ENCODE results near the gene RNF32. TPM values are rescaled to one million over a fixed set of nuclear protein-coding genes. Genes with fewer than 3 reads are reported as not detected.
A peak's percentile ranks its signal among the peaks of the same experiment; 100 is the strongest.

Gene RNF32
- polyA plus RNA-seq, 6 donors from 2014 or later: 1.3 to 3.4 (median 2.8) TPM; not detected in 1

DNA sequence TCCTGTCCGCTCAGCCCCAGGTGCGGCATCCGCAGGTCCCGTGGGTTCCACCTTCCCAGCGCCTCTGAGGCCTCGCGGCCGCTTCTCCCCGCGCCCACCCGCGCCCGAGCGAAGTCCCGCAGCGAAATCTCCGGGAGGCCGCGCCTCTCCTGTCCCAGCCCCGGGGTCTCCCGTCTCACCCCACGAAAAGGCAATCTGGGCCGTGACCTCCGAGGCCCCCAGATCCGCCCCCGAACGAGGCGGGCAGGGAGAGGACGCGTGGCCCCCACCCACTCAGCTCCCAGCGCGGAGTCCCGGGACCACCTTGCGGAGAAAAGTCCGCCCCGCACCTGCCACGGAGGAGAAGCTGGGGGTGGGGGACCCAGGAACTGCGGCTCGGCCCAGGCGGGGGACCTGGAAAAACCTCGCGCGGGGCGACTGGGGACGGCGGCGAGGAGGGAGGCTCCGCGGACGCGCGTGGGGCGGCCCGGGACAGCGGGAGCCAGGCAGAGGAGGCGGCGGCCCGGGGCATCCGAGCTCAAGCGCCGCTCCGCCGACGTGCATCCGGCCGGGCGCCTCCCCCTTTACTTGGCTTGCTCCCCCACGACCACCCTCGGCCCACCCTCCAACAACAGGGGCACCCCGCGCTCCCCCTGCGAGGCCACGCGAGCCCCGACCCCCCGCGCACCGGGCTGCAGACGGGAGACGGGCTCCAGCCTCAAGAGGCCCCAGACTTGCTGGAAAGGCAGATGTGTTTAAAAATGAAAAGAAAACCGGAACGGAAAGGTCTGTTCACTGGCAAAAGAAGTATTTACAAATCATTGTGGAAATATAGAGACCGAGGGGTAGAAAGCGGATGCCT lies 33.0 kb upstream of the RNF32 start:
- H3K4me1 Mint-ChIP-seq: peaks cover 4 to 6% (median 5%) of the 10 kb centered on the region in 3 donors
- H3K27me3 Mint-ChIP-seq: peaks cover 38 to 56% (median 51%) of the 10 kb centered on the region in 3 donors
- DNase-seq: no peak
- H3K36me3 Mint-ChIP-seq: no peaks in the 10 kb centered on the region
- H3K4me3 Mint-ChIP-seq: peak overlapping the region in 7 of 8 donors; percentile 33 to 79 (median 66)
- H3K9me3 Mint-ChIP-seq: no peaks in the 10 kb centered on the region
- no peak for ATAC-seq (ENCODE audit: low read depth in 2 of 2)
- H3K27ac Mint-ChIP-seq: no peak overlapping the region

DNA sequence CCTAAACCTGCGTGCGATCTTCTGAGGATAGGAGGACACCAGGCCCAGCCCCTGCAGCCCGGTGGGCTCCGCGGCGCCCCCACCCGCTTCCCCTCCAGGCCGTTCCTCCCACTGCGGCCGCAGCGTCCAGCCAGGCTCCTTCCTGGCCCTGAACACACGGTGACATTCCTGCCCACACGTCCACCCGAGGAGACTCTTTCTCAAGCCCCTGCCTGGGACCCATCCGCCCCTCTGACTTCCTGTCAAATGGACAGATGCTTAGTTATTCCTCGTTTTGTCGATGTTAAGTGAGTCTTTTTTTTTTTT lies 32.4 kb upstream of the RNF32 start:
- Mint-ChIP-seq H3K27me3 (peaks cover 39 to 59% (median 57%) of the 10 kb centered on the region in 3 donors), H3K27ac (no peak overlapping the region), H3K36me3 (no peaks in the 10 kb centered on the region), H3K4me1 (peaks cover 4 to 6% (median 5%) of the 10 kb centered on the region in 3 donors), H3K4me3 (peak overlapping the region in 7 of 8 donors; percentile 33 to 79 (median 68)), H3K9me3 (no peaks in the 10 kb centered on the region)
- ATAC-seq (ENCODE audit: low read depth in 2 of 2) (no peak), DNase-seq (no peak)

DNA sequence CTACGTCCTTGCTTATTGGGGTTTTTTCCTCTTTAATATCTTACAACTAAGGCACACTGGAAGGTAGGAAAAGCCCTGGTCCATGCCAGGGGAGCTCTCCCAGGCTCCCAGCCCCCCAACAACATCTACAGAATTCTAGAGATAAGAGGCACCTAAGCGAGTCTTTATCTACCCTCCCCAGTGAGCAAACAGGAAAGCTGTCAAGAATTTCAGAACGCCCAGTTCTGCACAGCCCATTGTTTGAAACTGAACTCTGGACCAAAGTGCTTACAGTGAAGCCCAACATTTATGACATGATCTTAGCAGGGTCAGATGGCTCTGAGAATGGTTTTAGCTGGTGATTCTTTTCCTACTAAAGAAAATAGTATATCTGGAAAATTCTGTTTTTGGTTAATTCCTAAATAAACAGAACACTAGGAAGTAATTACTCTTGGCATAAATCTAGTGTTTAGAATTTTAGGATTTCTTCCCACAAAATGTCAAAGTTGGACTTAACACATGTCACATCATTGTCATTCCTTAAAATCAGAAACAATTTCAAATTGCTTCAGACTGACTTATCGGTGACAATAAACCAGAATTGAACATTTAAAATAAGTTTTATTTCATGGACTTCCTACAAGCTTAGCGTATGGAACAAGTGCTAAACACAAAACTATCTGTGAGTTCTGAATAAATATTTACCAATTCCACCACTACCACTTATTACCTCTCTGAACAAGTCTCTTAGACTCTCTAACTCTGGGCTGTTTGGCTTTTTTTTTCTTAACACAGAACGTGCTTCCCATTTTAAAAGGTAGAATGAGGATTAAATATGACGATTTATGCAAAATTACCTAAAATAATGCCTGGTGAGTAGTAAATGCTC lies 31.3 kb upstream of the RNF32 start:
- Mint-ChIP-seq H3K36me3 (no peaks in the 10 kb centered on the region), H3K4me3 (peak overlapping the region in 3 of 8 donors; percentile 66 to 70 (median 69)), H3K27ac (no peak overlapping the region), H3K9me3 (no peaks in the 10 kb centered on the region), H3K4me1 (peaks cover 4 to 6% (median 5%) of the 10 kb centered on the region in 3 donors), H3K27me3 (peaks cover 42 to 64% (median 63%) of the 10 kb centered on the region in 3 donors)
- ATAC-seq (ENCODE audit: low read depth in 2 of 2) (no peak), DNase-seq (no peak)

DNA sequence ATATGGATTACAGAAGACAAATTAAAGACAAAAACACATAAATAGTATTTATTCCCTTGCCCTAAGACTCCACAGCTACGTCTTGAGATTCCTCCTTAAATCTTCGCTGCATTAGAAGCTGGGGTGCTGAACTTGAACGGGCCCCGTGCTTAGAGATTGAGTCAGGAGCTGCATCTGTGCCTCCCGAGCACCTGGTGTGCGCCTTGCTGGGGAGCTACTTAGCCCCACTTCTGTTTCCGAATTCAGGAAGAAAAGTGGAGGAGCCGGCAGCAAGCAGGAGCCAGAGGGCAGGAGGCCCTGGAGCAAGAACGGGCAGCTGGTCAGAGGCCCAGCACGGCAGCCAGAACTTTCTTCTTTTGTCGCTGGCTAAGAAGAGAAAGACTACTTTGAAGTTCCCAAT lies 30.4 kb upstream of the RNF32 start:
- no peak for ATAC-seq (ENCODE audit: low read depth in 2 of 2)
- Mint-ChIP-seq H3K4me3 (no peak overlapping the region), H3K9me3 (no peaks in the 10 kb centered on the region), H3K4me1 (peaks cover 4 to 6% (median 5%) of the 10 kb centered on the region in 3 donors), H3K27ac (peak overlapping the region in 1 of 6 donors; percentile 44), H3K36me3 (no peaks in the 10 kb centered on the region), H3K27me3 (peaks cover 36 to 64% (median 62%) of the 10 kb centered on the region in 3 donors)
- DNase-seq: no peak

DNA sequence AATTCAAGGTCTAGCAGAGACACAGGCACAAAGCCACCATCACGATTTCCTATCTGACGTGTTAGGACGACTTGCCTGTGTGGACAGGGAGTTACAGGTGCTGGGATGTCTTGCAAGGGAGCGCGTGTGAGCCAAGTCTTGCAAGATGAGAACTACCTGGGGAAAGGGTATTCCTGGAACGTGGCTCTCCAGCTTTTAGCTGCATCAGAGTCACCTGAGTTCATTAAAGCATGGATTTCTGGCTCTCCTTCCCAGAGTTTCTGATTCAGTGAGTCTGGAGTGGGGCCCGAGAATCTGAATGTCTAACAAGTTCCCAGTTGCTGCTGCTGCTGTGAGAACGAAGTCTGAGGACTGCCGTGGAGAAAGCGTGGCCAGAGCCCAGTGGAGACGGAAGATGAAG lies 30.0 kb upstream of the RNF32 start:
- Mint-ChIP-seq H3K9me3 (no peaks in the 10 kb centered on the region), H3K27me3 (peaks cover 37 to 64% (median 62%) of the 10 kb centered on the region in 3 donors), H3K27ac (peak overlapping the region in 1 of 6 donors; percentile 53), H3K4me1 (peaks cover 4 to 6% (median 5%) of the 10 kb centered on the region in 3 donors), H3K36me3 (no peaks in the 10 kb centered on the region), H3K4me3 (no peak overlapping the region)
- ATAC-seq (ENCODE audit: low read depth in 2 of 2) (no peak), DNase-seq (no peak)

DNA sequence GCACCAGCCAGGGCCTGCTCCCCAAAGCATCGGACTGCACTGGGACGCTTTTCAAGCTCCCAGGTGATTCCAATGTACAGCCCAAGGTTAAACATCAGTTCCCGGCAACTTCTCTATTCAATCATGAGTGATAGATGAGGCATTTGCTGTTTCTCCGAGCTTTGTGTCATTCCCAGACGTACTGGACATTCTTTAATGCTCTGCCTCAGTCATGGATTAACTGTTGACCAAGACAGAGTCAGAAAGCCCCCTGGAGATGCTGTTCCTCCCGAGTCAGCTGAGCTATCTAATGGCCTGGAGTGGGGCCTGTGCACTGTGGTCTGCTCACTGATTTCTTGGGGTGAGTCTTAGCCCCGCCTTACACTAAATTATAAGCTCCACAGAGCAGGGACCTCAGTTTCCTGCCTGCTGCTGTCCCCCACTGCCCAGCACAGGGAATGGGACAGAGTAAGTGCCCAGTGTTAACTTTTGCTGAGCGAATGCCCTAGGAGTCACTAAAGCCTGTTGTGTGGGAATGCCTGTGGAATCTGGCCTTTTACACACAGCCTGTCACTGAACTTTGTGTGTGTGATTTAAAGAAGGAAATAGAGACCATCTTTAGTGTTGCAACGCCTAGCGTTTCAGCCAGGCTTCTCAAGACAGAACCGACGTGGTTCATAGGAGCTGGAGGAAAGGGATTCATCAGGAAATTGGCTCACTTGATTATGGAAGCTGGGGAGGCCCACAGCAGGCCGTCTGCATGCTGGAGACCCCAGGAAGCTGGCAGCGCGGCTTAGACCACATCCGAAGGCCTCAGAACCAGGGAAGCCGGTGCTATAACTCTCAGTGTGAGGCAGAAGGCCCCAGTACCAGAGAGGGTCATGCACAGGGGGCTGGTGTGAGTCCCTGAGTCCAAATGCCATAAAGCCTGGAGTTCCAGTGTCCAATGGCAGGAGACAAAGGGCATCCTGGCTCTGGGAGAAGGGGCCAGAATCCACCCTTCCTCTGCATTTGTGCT lies 29.3 kb upstream of the RNF32 start:
- peaks cover 34 to 69% (median 68%) of the 10 kb centered on the region in 3 donors for H3K27me3 Mint-ChIP-seq
- DNase-seq (no peak), ATAC-seq (ENCODE audit: low read depth in 2 of 2) (no peak)
- no peaks in the 10 kb centered on the region for H3K36me3 Mint-ChIP-seq
- peaks cover 4 to 6% (median 5%) of the 10 kb centered on the region in 3 donors for H3K4me1 Mint-ChIP-seq
- no peak overlapping the region for H3K27ac Mint-ChIP-seq
- no peak overlapping the region for H3K4me3 Mint-ChIP-seq
- no peaks in the 10 kb centered on the region for H3K9me3 Mint-ChIP-seq

DNA sequence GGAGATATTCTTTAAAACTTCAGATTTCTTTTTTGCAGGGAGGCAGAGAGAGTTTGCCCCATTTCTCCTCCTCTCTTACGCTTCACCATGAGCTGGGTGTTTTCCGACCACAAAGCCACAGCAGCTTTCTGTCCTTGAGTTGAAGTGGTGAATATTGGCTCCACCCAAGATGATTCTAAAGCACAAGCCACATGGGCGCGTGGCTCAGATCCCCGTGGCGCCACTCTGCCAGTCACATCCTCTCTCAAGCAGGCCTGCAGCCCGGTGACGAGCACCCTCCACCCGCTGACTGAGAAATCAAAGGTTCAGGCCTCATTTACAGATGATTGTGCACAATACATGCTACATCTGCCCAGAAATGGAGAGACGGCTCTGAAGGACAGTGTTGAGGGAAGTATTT lies 27.6 kb upstream of the RNF32 start:
- ATAC-seq (ENCODE audit: low read depth in 2 of 2) (no peak), DNase-seq (no peak)
- peaks cover 4 to 15% (median 11%) of the 10 kb centered on the region in 3 donors for H3K4me1 Mint-ChIP-seq
- H3K4me3 Mint-ChIP-seq: no peak overlapping the region
- H3K27ac Mint-ChIP-seq: no peak overlapping the region
- H3K9me3 Mint-ChIP-seq: peaks cover 0 to 4% (median 0%) of the 10 kb centered on the region in 7 donors
- no peaks in the 10 kb centered on the region for H3K36me3 Mint-ChIP-seq
- H3K27me3 Mint-ChIP-seq: peaks cover 43 to 81% (median 77%) of the 10 kb centered on the region in 3 donors

DNA sequence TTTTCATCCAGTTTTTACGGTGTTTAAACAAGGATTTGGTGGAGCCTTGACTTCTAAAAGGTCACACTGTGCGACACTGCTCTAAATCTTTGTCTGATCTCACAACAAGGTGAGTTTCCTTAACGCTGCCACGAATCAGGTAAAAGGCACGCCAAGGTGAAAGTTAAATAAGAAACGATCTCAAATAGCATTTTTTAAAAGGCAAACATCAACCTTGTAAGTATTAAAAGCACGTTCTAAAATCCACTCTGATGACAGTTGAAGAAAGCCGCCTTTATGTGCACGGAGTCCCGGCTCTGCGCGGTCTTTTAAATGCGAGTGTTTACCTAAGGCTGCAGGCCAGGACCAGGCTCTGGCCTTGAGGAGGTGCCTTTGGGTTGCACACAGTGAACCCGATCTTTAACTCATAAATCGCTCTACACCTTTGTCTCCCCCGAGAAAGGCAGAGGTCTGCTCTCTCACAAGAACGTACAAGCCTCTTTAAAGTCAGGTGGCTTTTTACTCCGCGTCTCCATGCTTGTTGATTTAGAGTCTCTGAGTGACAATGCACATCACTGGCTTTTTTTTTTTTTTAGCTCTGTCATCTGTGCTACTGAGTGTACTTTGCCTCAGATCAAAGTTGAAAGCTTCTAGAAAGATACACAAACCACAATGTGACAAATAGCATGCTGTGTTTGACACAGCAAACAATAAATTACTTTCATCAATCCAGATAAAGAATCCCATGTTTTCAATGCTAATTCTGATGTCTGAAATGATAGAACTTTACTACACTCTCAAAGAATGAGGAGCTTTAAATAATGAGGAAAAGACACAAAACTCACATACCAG lies 25.9 kb upstream of the RNF32 start:
- DNase-seq: no peak
- peaks cover 0 to 4% (median 0%) of the 10 kb centered on the region in 7 donors for H3K9me3 Mint-ChIP-seq
- peaks cover 35 to 79% (median 75%) of the 10 kb centered on the region in 3 donors for H3K27me3 Mint-ChIP-seq
- no peak overlapping the region for H3K4me3 Mint-ChIP-seq
- peaks cover 0 to 8% (median 8%) of the 10 kb centered on the region in 3 donors for H3K4me1 Mint-ChIP-seq
- no peak overlapping the region for H3K27ac Mint-ChIP-seq
- no peak for ATAC-seq (ENCODE audit: low read depth in 2 of 2)
- H3K36me3 Mint-ChIP-seq: no peaks in the 10 kb centered on the region

DNA sequence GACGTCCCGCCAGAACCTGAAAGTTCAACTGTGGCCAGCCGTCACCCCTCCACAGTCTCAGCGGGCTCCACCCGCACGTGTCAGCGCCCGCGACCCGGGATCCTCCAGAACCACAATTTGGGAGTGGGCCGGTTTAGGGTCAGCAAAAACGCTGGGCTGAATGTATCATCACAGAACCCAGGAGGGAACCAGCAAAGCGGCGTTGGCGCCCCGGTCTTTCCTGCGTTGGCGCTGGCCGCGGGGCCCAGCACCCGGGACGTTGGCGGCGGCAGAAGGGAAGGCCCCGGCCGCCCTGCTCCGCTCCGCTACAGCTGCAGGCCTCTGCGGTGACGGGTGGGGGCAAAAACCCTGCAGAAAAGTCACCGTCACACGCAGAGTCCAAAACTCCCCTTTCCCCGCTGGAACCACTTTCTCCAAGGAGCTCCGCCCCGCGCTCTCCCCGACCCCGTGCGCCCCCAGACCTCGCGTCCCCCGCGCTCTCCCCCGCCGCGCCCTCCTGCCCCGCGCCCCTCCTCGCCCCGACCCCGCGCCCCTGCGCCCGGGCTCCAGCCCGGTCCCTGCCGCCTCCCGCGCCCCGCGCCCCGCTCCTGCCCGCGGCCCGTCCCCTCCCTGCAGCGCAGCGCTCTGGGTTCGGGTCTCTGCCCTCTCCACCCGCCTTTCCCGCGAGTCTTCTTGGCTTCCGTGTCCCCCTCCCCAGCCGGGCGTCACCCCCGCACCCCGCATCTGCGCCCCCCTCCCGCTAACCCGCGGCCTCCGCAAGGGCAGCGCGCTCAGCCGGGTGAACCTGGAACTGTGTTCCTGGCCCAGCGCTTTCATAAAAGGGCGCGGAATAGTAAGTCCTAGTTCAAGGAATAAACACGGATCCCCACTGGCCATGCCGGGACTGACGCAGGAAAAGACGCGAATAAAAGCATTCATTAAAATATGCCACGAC lies 24.0 kb upstream of the RNF32 start:
- H3K27ac Mint-ChIP-seq: peak overlapping the region in 2 of 6 donors; percentile 24 to 56
- H3K9me3 Mint-ChIP-seq: peaks cover 4 to 10% (median 7%) of the 10 kb centered on the region in 7 donors
- peaks cover 0 to 8% of the 10 kb centered on the region in 2 donors for H3K36me3 Mint-ChIP-seq
- peaks cover 0 to 8% (median 8%) of the 10 kb centered on the region in 3 donors for H3K4me1 Mint-ChIP-seq
- H3K4me3 Mint-ChIP-seq: peak overlapping the region in 6 of 8 donors; percentile 8 to 67 (median 49)
- peaks cover 37 to 88% (median 79%) of the 10 kb centered on the region in 3 donors for H3K27me3 Mint-ChIP-seq
- peak; percentile 25 to 30 for ATAC-seq (ENCODE audit: low read depth in 2 of 2)
- no peak for DNase-seq

DNA sequence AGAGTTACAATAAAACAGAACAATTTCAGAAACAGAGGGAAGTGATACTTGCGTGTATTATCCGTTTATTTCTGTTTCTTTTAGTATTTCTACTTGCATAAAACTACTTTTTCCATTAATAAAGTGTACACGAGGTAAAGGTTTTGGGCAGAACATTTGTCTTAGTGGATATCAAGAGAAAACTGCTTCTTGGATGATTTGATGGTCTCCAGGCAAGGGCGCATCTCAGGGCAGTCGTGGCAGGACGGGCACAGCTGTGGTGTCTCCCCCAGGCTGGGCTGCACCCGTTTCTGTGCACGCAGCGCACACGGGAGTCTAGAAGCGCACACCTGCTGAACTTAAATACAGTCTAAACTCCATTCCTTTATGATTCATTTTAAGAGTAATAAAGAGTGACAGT lies 23.4 kb upstream of the RNF32 start:
- peaks cover 38 to 92% (median 80%) of the 10 kb centered on the region in 3 donors for H3K27me3 Mint-ChIP-seq
- no peak for DNase-seq
- peaks cover 5 to 17% (median 8%) of the 10 kb centered on the region in 7 donors for H3K9me3 Mint-ChIP-seq
- peaks cover 0 to 8% (median 8%) of the 10 kb centered on the region in 3 donors for H3K4me1 Mint-ChIP-seq
- H3K27ac Mint-ChIP-seq: peak overlapping the region in 2 of 6 donors; percentile 24 to 56
- peak overlapping the region in 6 of 8 donors; percentile 5 to 67 (median 30) for H3K4me3 Mint-ChIP-seq
- no peak for ATAC-seq (ENCODE audit: low read depth in 2 of 2)
- peaks cover 0 to 15% of the 10 kb centered on the region in 2 donors for H3K36me3 Mint-ChIP-seq
